Stimulated activated naive CD8-positive, alpha-beta T cell treated with anti-CD3 and anti-CD28 coated beads, Interleukin-15, Interleukin-2, amounts not matched to agents 100 U/mL and 50 U/mL, for 24 hours (primary cell): ENCODE data around the gene NR1H3.
"Not testable (repeated sequence)": the region's sequence is repeated elsewhere in the genome, so short reads cannot be mapped to it uniquely, and the experiment has no call there.

Experiments
- ATAC-seq: fragments of 150-1000 bp; cut with Tn5 transposase; one replicate; pipeline ENCODE4 v1.10.0; 2021
- DNase-seq: peaks from one replicate; pipeline ENCODE4 v3.0.0; 2021

NR1H3 gene

GRCh38 chr11:47306484-47306844 lies 48.7 kb downstream of the NR1H3 start:
- ATAC-seq (peak; percentile 36), DNase-seq (no peak)

GRCh38 chr11:47308050-47308823 lies 50.4 kb downstream of the NR1H3 start:
- DNase-seq (no peak), ATAC-seq (no peak)

- ATAC-seq = no peak
- no peak for DNase-seq
These were observed 57.2 kb downstream of the NR1H3 start for GRCh38 chr11:47314992-47315391.

GRCh38 chr11:47316501-47316900 lies 58.7 kb downstream of the NR1H3 start:
- not testable (repeated sequence) for ATAC-seq, DNase-seq

- ATAC-seq = peak; percentile 79
These were observed 59.5 kb downstream of the NR1H3 start for GRCh38 chr11:47317064-47317828.

GRCh38 chr11:47318166-47318565 lies 60.4 kb downstream of the NR1H3 start:
- no peak for DNase-seq
- no peak for ATAC-seq

More at GRCh38 chr11:47317064-47317828, 59.5 kb downstream of the NR1H3 start:
- no peak for DNase-seq
